HepG2 (cell line): Measurements from ENCODE around the gene GPR156.
"Not testable (repeated sequence)": the region's sequence is repeated elsewhere in the genome, so short reads cannot be mapped to it uniquely, and the experiment has no call there.

Experiments used
- HNRNPL ChIP-seq: fragments of 200-400 bp; formaldehyde crosslinking; IDR thresholded peaks from 2 replicates; pipeline ENCODE4 v1.6.1; 2017; ENCODE audit warnings: mild to moderate bottlenecking, low read depth, low read length
- JUND ChIP-seq: sonication (generic); formaldehyde crosslinking; IDR thresholded peaks from 2 replicates; pipeline ENCODE4 v1.8.0; 2022; ENCODE audit warnings: mild to moderate bottlenecking, missing genetic modification reagents
- KLF6 ChIP-seq: IDR thresholded peaks from 2 replicates; pipeline ENCODE4 v1.8.0; 2016; ENCODE audit warnings: missing biosample characterization, missing genetic modification reagents
- ZNF124 ChIP-seq: sonication (generic); formaldehyde crosslinking; IDR thresholded peaks from 2 replicates; pipeline ENCODE4 v1.4.0; 2020; ENCODE audit warnings: missing genetic modification reagents

- TF ChIP-seq HNRNPL; JUND (CRISPR knock-in tag); KLF6; ZNF124 (CRISPR knock-in tag): not testable (repeated sequence)
These were observed 68.4 kb downstream of the GPR156 start for GRCh38 chr3:120216633-120217032.
